Hippocampal formation (tissue), 2 donors: ENCODE results near the gene ABCA7.

Experiments used
- DNase-seq, 2 donors: peaks; one replicate each; lab custom pipeline; 2025; lab: John Stamatoyannopoulos, UW

The ABCA7 gene

DNA sequence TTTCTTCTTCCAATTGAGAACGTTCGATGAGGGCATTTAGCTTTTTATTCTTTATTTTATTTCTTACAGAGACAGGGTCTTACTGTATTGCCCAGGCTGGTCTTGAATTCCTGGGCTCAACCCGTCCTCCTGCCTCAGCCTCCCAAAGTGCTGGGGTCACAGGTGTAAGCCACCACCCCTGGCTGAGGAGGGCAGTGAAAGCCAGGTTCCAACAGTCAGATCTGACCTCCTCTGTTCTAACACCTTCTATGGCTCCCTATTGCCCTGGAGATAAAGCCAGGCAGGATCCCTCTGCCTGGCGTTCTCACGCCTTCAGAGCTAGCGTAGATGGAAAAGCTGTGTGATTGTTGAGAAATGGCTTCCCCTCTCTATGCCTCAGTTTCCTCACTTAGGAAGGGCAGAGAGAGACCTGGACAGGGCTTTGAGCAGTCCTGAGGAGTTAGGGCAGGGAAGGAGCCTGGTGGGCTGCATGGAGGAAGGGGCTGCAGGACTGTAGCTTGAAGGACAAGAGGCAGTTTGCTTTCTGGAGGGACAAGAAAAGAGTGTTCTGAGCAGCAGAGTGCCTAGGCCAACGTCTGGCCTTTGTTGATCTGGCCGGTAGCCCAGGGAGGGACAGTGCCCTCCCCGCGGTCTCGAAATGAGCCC lies 32.6 kb downstream of the ABCA7 start:
- no peak for DNase-seq

- DNase-seq, result no peak
These were observed 33.4 kb downstream of the ABCA7 start for GRCh38 chr19:1073063-1073955.

GRCh38 chr19:1073956-1074517 lies 34.1 kb downstream of the ABCA7 start:
- DNase-seq, result no peak

GRCh38 chr19:1074544-1075283 lies 34.8 kb downstream of the ABCA7 start:
- DNase-seq, result peak in 1 of 2 donors; percentile 33

GRCh38 chr19:1076046-1076386 lies 36.1 kb downstream of the ABCA7 start:
- DNase-seq, result no peak

- DNase-seq, result peak; percentile 2 to 18
These were observed 37.0 kb downstream of the ABCA7 start for GRCh38 chr19:1076951-1077350.

DNA sequence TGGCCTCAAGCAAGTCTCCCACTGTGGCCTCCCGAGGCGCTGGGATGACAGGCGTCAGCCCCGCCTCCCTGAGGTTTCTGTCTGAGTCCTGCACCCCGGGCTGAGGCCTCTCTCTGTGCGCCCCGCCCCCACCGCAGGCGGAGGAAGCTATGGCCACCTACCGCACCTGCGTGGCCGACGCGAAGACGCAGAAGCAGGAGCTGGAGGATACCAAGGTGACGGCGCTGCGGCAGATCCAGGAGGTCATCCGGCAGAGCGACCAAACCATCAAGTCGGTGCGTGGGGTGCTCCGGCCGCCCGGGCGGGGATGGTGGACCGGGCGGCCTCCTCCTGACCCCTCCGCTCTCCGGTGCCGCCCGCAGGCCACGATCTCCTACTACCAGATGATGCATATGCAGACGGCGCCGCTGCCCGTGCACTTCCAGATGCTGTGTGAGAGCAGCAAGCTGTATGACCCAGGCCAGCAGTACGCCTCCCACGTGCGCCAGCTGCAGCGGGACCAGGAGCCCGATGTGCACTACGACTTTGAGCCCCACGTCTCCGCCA lies 39.7 kb downstream of the ABCA7 start:
- DNase-seq, result no peak

DNA sequence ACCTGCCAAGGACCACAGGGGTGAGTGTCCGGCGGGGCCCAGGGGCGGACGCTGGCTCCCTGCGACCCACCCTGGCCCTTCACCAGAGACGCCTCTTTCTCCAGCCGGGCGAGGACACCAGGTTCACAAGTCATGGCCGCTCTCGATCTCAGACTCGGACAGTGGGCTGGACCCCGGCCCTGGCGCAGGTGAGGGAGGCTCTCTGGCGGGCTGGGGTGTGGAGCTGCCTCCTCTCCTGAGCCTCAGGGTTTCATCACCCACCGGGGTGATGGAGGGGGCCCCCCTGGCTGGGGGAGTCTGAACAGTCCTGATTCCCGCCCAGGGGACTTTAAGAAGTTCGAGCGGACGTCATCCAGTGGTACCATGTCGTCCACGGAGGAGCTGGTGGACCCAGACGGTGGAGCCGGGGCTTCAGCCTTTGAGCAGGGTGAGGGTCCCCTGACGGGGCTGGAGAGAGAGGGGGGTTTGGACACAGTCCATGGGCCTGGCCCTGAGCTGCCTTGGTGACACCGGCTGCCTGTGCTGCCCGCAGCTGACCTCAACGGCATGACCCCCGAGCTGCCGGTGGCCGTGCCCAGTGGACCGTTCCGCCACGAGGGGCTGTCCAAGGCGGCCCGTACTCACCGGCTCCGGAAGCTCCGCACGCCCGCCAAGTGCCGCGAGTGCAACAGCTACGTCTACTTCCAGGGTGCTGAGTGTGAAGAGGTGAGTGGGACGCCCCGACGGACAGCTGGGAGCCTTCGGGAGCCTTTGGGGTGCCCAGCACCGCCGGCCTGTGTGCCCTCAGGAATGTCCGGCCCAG lies 40.7 kb downstream of the ABCA7 start:
- no peak for DNase-seq

DNA sequence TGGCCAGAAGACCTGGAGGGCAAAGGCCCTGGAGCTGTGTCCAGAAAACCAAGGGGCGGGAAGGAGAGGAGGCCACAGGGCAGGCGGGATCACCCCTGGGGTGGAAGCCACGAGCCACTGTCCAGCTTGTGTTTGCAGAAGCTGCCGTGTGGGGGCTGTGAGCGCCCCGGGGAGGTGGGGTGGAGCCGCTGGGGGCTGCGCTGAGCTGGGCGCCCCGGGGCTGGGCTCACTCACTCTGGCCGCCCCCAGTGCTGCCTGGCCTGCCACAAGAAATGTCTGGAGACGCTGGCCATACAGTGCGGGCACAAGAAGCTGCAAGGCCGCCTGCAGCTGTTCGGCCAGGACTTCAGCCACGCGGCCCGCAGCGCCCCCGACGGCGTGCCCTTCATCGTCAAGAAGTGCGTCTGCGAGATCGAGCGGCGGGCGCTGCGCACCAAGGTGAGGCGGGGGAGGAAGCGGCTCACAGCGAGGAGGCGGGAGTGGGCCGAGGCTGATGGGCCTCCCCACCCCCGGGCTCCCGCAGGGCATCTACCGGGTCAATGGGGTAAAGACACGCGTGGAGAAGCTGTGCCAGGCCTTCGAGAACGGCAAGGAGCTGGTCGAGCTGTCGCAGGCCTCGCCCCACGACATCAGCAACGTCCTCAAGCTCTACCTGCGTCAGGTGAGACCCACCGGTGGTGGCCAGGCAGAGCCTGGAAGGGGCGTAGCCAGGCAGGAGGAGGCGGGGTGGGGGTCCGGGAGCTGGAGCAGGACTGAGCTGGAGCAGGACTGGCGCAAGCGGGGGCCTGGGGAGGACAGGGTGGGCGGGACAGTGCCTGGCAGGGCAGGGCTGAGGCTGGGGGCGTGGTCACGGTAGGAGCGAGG lies 41.6 kb downstream of the ABCA7 start:
- no peak for DNase-seq

DNA sequence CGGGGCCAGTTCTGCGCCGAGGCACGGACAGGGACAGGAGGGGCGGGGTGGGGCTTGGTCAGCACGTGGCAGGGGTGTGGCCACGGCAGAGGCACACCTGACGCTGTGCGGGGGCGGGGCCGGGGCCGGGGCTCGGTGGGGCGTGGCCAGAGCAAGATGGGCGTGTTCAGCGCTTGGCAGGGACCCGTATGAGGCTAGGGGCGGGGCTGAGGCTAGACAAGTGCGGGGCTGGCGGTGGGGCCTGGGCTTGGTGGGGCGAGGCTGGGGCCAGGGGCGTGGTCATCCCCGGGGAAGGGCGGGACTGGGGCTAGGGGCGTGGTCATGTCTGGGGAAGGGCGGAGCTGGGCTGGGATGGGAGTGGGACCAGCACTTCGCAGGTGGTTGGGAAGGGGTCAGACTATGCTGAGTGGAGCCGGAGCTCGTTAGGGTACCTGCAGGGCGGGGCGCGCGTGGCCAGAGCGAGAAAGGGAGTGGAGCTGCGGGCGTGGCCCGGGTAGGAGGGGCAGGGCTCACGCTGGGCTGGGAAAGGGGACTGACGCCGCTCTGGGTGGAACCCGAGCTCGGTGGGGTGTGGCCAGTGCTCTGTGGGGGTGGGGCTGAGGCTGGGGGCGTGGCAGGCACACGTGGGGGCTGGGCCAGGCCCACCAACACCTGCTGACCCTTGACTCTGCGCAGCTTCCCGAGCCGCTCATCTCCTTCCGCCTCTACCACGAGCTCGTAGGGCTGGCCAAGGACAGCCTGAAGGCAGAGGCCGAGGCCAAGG lies 42.4 kb downstream of the ABCA7 start:
- DNase-seq, result no peak

GRCh38 chr19:1082928-1083816 lies 43.3 kb downstream of the ABCA7 start:
- DNase-seq, result no peak

DNA sequence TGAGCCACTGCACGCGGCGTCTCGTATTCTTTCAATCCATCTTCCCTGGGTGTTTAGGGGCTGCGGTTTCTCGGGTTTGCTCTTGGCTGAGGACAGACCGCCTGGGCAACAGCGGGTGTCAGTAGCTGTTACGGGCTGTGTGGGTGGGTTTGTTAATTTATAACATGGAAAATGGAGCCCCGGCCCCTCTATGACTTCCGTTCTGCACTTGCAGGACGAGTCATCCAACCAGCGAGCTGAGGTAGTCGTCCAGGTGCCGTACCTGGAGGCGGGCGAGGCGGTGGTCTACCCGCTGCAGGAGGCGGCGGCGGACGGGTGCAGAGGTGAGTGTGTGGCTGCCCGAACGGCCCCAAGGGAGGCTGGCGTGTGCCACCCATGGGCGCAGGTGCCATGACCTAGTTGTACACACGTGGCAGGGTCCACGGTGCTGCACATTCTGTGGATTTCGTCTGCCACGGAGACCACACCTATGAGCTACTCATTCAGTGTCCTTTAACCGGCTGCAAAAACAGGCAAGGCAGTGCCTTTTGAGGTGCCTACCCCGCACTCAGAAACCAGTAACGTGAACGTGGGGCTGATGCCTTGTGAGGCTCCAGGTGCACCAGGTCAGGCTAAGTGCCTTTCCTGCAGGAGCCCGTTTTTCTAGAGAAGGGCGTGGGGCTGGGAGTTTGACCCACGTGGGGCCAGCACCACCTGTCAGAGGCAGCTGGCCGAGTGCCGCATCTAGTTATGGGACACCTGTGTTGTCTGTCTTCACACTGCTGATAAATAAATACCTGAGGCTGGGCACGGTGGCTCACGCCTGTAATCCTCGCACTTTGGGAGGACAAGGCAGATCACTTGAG lies 44.3 kb downstream of the ABCA7 start:
- no peak for DNase-seq

- DNase-seq, result no peak
These were observed 45.2 kb downstream of the ABCA7 start for GRCh38 chr19:1085053-1085658.

DNA sequence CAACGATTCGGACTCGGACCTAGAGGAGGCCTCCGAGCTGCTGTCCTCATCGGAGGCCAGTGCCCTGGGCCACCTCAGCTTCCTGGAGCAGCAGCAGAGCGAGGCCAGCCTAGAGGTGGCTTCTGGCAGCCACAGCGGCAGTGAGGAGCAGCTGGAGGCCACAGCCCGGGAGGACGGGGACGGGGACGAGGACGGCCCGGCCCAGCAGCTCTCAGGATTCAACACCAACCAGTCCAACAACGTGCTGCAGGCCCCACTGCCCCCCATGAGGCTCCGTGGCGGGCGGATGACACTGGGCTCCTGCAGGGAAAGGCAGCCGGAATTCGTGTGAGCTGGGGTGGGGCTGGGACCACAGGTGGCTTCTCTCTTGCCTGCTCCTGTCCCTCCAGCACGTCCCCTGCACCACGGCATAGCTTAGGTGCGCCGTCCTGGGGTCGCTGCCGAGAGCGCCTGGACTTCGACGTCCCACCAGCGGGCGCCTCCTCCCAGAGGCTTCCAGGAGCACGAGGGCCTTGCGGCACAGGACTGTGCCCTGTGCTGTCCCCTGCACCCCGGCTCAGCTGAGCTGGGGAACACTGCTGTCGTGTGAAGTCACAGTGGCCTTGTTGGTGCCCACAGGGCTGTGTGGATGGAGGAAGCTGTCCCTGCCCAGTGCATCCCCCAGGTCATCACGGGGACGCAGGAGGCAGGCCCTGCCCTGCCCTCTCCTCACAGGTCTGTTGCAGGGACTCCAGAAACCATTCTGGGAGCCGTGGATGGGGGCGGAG lies 46.0 kb downstream of the ABCA7 start:
- DNase-seq, result no peak

DNA sequence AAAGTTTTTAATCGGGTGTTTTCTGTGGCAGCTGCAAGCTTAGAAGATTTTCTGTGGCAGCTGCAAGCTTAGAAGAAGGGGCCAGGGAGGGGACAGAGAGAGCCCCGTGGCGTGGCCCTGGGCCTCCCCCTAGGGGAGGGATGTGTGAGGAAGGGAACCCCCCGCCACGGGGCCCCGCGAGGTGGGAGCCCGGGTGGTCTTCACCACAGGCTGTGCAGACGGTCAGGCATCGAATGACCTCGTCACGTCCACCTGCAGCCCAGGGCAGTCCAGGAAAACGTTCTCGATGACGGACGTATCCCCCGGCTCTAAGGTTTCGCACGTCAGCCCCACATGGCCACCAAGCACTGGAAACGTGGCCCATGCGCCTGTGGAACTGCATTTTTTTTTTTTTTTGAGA lies 46.7 kb downstream of the ABCA7 start:
- DNase-seq, result no peak

GRCh38 chr19:1087813-1088415 lies 48.0 kb downstream of the ABCA7 start:
- peak; percentile 9 to 32 for DNase-seq
